GM18507 (cell line): ENCODE results near the gene OLFML2A.

Source experiments
- DNase-seq: peaks from one replicate; pipeline ENCODE4 v3.0.0; 2011; ENCODE audit warnings: low read depth; ENCODE audit not compliant: insufficient read length; ENCODE audit errors: extremely low spot score
- FAIRE-seq: peaks from 2 replicates; lab custom pipeline; 2011; peaks lifted over from hg19 to GRCh38; lab: Jason Lieb, UNC

The OLFML2A gene

GRCh38 chr9:124773473-124774128, 3.3 kb upstream of the OLFML2A start:
- FAIRE-seq, result no peak
- DNase-seq, result no peak

DNA sequence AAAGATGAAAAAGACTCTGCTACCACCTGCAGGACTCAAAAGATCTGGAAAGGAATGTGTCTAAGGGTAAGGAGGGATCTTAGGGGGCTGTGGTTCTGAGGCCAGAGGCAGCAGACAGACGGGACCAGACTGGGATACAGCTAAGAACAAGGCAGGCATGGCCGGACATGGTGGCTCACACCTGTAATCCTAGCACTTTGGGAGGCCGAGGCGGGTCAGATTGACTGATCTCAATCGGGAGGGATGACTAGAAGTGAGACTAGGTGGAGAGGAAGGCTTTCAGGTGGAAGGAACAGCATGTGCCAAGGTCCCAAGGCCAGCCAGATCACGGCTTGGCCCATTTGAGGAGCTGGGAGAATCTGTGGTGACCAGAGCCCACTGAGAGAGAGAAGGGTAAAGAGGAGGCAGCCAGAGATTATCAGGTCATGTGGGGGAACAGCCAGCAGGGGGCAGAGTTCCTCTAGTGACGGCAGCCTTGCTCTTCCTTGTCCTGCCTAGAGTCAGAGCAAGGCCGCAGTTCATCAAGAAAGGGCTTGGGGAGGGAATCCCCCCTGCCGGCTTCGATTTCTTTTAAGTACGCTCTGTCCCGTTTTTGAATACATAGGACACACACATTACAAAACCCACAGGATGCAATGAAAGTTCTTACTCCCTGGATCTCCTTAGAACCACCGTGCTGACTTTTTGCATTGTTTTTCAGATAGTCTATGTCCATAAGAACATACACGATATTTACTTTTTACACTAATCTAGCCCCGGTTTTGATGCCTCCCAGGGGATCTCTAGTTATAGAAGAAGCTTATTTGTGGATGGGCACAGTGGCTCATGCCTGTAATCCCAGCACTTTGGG, 2.6 kb upstream of the OLFML2A start:
- peak; percentile 87 for FAIRE-seq
- DNase-seq, result peak; percentile 76

- DNase-seq, result no peak
- no peak for FAIRE-seq
These were observed 347 bp upstream of the OLFML2A start for GRCh38 chr9:124776618-124776953.

GRCh38 chr9:124778575-124779367, 1.8 kb downstream of the OLFML2A start:
- no peak for FAIRE-seq

GRCh38 chr9:124779368-124780059, 2.6 kb downstream of the OLFML2A start:
- FAIRE-seq (no peak), DNase-seq (no peak)

More at GRCh38 chr9:124778575-124779367, 1.8 kb downstream of the OLFML2A start:
- DNase-seq, result no peak

- FAIRE-seq, result no peak
These were observed 3.3 kb downstream of the OLFML2A start for GRCh38 chr9:124780060-124780756.

DNA sequence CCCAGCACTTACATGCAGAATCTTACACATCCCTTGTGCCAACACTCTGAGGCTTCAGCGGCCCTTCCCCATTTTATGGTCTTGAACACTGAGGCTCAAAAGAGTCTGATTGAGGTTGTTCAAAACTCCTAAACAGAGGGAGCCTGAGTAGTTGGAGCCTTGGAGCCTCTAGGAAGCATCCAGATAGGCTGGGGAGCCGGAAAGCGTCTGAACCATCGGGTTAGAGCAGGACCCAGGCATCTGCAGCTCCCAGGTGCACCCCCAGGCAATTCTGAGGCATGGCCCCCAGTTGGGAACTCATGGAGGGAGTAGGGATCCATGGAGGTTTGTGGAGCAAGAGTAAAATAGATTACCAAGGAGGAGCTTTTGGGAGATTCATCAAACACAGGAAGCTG, 3.8 kb downstream of the OLFML2A start:
- FAIRE-seq (no peak), DNase-seq (no peak)

More at GRCh38 chr9:124780060-124780756, 3.3 kb downstream of the OLFML2A start:
- DNase-seq, result no peak

DNA sequence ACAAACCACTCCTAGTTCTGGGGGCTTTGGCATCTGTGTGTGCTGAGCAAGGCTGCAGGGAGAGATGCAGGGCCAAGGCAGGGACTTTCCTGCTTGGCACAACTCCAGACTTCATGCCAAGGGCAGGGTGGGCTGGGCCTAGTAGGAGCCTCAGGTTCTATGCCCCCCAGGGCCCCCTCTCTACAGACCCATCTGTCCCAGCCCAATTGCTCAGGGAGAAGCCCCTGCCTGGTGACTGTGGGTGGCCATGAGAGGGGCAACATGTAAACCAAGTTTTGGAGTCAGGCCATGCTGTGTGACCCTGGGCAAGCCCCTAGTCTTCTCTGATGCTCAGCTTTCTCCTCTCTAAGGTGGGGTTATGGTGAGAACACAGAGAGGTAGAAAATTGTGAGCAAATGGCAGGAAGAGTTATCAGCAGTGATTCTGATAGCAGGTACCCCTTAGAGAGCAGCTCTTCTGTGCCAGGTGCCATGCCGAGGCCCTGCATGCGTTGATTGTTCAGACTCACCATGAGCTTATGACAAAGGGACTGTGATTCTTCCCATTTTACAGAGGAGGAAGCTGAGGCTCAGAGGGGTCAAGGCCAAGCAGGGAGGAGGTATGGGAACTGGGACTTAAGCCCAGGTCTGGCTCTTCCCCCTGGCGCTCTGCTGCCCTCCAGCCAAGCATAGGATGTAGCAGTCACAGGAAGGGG, 5.2 kb downstream of the OLFML2A start:
- DNase-seq (no peak), FAIRE-seq (no peak)

DNA sequence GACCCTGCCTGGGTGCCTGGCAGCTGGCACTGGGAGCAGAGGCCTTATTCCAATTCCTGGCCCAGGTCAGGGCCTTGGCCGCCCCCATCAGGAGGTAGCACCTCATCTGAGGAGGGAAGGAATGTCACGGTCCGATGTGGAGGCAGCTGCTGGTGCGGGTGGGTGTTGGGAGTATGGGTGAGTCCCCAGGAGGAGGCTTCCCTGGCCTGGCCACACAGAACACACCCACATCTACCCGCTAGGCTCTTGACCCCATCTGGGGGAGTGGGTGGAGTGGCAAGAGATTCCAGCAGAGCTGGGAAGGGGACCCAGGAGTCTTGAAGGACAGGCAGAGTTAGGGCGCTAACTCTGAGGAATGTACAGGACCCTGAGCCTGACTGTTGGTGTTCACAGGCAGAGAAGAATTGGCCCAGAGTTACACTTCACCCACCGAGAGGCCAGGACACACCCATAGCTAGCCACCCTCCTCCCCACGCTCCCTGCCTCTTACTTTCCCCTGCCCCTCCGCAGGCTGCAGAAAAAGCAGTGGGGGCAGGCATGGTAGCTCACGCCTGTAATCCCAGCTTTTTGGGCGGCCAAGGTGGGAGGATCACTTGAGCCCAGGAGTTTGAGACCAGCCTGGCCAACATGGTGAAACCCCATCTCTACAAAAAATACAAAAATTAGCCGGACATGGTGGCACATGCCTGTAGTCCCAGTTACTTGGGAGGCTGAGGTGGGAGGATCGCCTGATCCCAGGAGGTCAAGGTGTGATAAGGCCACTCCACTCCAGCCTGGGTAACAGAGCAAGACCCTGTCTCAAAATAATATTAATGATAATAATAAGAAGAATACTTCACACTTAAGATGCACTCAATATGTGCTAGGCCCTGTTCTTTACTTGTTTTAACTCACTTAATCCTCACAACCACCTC, 6.0 kb downstream of the OLFML2A start:
- FAIRE-seq (no peak), DNase-seq (no peak)

DNA sequence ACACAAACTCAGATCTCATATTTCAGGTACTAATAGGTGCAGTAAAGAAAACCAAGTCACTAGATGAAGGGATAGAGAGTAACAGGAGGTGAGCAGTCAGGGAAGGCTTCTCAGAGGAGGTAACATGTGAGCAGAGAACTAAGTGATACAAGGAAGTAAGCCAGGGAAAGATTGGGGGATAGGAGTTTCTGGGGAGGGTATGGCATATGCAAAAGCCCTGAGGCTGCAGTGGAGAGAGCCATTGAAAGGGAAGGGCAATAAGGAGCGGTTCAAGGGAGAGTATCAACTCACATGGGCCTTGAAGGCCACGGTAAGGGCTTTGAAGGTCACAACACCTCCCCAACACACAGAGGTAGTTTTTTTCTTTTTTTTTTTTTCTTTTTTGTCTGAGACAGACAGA, 6.9 kb downstream of the OLFML2A start:
- FAIRE-seq (no peak), DNase-seq (no peak)

DNA sequence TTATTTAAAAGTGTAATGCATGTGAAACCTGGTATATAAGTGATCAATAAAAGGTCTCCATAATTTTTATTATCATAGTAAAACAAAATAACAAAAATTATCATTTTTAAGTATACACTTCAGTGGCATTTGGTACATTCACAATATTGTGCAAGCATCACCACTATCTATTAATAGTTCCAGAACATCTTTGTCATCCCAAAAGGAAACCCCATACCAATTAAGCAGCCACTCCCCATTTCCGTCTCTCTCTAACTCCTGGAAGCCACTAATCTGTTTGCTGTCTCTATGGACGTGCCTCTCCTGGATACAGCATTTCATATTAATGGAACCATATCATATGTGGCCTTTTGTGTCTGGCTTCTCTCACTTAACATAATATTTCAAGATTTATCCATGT, 7.6 kb downstream of the OLFML2A start:
- no peak for FAIRE-seq
- DNase-seq, result no peak

GRCh38 chr9:124786881-124787573, 10.1 kb downstream of the OLFML2A start:
- no peak for FAIRE-seq
- DNase-seq, result no peak

DNA sequence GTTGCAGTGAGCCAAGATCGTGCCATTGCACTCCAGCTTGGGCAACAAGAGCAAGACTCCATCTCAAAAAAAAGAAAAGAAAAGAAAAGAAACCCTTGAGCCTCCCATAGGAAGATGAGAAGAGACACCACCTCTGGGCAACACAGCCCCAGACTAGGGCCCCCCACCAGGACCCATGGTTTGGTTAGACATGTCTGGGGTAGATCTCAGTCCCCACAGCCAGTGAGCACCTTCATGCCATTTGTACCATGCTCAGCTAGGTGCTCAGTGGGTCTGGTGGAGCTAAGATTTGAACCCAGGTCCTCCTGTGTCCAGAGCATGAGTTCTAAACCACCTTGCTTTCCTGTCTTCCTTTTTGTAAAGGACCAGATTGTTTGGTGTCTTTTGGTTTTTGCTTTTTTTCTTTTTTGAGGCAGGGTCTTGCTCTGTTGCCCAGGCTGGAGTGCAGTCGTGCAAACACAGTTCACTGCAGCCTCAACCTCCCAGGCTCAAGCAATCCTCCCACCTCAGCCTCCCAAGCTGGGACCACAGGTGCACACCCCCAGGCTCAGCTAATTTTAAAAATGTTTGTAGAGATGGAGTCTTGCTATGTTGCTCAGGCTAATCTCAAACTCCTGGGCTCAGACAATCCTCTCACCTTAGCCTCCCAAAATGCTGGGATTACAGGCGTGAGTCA, 11.7 kb downstream of the OLFML2A start:
- DNase-seq (no peak), FAIRE-seq (no peak)

GRCh38 chr9:124789531-124789930, 12.6 kb downstream of the OLFML2A start:
- no peak for FAIRE-seq
- no peak for DNase-seq

GRCh38 chr9:124790301-124790700, 13.4 kb downstream of the OLFML2A start:
- DNase-seq, result no peak
- FAIRE-seq, result no peak

GRCh38 chr9:124790801-124791505, 14.0 kb downstream of the OLFML2A start:
- DNase-seq (no peak), FAIRE-seq (no peak)
